B cell (primary cell): Measurements from ENCODE around the gene ZNF518B.

ENCODE experiments used
- EZH2 ChIP-seq: IDR thresholded peaks from 2 replicates; pipeline ENCODE4 v1.6.1; 2012; ENCODE audit warnings: borderline replicate concordance, low read depth, mild to moderate bottlenecking, moderate library complexity, low read length; ENCODE audit not compliant: insufficient read depth, poor library complexity, severe bottlenecking
- TF ChIP-seq, protein P1 (sequence below): fragments of 200-600 bp; IDR thresholded peaks from one replicate; pipeline ENCODE4 v1.8.0; 2022; ENCODE audit warnings: antibody characterized with exemption, mild to moderate bottlenecking

DNA sequence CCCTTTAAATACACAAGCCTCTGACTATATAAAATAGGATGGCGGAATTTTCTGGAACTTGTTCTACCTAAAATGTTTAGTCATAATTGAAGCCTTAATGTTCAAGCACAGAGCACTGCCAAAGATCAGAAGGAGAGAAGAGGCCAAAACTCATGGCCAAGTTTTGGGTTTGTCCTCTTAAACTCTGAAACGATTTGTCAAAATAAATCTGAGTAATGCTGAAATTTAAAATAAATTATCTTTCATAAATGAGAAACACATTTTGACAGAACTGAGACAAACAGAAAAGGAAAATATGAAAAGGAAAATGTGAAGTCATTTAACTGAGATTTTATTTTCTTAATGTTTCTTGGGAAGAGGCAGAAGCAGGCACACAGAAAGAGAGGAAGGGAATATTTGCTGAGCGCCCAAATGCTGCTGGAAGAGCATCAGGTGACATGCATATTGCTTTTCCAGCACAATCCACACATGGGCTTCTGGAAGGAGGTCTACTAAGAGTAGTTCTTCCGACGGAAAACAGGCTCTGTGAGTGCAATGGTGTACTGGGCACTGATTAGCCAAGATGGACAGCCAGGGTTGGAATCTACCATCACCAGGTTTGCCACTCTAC lies 47.4 kb upstream of the ZNF518B start:
- TF ChIP-seq, protein P1, sequence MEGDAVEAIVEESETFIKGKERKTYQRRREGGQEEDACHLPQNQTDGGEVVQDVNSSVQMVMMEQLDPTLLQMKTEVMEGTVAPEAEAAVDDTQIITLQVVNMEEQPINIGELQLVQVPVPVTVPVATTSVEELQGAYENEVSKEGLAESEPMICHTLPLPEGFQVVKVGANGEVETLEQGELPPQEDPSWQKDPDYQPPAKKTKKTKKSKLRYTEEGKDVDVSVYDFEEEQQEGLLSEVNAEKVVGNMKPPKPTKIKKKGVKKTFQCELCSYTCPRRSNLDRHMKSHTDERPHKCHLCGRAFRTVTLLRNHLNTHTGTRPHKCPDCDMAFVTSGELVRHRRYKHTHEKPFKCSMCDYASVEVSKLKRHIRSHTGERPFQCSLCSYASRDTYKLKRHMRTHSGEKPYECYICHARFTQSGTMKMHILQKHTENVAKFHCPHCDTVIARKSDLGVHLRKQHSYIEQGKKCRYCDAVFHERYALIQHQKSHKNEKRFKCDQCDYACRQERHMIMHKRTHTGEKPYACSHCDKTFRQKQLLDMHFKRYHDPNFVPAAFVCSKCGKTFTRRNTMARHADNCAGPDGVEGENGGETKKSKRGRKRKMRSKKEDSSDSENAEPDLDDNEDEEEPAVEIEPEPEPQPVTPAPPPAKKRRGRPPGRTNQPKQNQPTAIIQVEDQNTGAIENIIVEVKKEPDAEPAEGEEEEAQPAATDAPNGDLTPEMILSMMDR: no peak
- TF ChIP-seq EZH2: no peak
